Activated naive CD4-positive, alpha-beta T cell treated with Interleukin-2 at 50 U/mL for 16 hours (primary cell): Measurements from ENCODE around the gene CPEB4.
A peak's percentile ranks its signal among the peaks of the same experiment; 100 is the strongest.

Source experiments
- DNase-seq: peaks from one replicate; pipeline ENCODE4 v3.0.0-alpha.2; 2020

CPEB4 gene

DNA sequence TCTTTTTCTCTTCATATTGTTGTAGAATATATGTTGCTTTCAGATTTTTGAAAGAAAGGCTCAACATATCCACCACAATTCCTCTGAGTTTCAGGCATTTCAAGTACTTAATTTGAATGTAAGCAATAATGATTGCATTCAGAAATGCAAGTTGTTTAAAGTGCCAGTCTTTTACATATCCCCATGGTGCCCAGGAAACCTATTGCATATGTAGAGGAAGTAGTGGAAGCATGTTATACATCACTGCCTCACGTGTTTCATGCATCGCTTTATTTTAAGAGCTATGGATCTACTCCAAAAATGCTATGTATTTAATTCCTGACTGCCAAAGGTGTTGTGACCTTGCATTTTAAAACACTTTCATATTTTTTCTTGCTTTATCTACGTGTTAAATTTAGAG lies 28.1 kb downstream of the CPEB4 start:
- DNase-seq = no peak

DNA sequence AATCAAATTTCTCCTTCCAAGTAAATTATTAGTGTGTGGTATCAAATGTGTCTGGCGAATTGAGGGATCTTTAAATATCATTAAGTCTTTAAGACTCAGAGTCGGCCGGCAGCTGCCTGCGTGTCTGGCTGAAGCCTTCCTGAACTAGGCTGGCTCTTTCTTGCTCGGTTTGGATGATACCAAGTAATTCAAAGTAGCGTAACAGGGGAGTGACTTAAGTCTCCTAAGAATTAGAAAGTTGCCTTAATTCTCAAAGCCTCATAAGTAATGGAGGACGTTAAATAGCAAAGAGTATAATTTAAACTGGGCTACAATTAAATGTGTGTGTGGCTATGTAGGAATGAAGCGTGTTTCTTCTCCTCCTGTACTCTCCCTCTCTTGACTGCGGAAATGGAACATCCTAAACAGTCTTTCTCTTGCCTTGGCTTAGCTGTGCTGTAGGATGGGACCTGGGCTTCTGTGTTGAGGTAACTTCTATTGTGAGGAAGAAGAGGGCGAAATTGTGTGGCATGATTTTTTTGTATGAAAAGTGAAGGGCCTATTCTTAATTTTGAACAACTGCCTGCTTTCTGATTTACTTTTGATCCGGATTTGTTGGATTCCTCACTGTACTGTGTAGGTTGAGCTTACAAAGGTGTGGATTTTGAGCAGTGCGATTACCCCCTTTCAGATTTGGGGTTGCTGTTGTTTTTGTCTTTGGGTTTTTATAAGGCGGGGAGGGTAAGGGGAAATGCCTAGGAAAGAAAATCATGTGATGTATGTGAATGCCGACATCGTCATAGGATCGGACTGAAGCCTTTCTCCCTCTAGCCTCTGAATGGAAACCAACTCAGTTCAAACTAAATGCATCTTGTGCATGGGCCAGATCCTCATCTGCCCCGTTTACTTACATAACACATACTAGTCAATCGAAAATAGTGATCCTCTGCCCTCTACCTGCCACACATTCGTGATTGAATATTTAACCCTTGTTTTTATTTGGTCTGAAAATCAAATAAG lies 29.9 kb downstream of the CPEB4 start:
- peak; percentile 55 for DNase-seq

DNA sequence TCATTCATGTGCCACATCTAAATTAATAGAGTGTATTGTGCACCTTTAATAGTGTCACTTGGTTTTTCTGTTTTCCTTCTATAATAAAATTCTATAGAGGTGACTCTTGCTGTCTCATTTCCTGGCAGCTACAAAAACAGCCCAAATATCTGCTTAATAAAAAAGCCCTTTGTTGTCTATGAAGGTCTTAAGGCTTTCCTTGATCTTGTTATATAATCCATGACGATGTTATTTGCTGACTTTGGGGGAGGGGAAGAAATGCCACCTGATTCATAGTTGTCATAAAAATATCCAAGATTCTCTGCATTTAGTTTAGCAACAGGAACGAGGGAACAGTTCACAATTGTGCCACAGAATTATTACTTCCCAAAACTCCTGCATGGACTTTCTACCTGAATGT lies 31.3 kb downstream of the CPEB4 start:
- no peak for DNase-seq

DNA sequence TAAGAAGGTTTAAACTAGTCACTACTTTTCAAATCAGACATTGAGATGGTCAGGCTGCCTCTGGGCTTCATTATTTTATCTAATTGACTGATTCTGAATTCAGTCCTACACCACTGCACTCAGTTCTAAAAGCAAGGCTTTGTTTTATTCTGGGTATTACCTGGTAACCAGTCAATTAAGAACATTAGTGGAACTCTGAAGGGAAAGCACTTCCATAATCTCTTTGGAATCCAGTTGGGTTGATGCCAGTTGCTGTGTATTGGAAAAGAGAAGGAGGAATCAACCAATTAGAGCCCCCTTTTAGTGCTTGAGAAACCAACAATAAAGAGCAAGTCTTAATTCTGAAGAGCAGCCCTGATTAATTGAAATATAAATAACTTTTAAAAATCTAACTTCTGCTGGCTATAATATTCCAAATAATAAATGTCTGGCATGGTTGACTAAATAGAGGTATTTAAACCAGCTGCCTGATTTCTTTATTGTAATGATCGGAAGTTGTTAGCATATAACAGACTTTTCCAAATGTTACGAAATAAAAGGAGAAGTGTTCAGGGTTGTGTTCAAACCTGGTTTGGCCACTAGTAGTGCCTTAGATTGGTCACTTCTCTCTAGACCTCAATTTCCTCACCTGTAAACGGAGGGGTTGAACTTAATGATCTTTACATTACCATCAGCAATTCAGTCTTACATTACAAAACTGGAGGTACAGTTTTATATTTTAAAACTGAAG lies 32.0 kb downstream of the CPEB4 start:
- no peak for DNase-seq

DNA sequence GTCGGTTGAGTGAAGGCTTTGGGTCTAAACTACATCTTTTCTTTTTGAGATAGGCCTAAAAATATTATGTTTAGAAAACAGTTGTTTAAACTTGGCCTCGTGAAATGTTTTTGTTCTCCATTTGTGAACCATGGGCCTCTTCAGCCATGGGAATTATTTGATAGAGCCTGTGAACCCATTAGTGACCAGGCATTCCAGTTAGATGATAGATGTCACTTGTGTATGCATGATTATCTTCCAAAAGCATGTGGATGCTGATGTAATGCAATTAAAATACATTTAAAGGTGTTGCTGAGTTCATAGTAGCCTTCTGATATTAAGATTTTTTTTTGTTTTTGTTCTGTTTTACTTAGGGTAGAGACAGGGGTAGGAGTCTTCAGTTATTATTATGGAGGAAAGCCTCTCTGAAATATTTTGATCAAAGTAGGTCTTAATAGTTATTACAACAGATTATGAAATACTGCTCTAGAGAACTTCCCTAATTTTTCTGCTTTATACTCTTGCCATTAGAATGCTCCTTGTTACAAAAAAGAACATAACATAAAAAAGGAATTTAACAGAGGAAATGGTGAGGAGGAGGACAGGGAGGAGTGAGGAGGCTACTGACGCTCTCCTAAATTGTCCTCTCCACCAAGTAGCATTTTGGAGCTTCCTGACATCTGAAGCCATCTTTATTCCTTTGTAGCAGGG lies 32.9 kb downstream of the CPEB4 start:
- DNase-seq = no peak

DNA sequence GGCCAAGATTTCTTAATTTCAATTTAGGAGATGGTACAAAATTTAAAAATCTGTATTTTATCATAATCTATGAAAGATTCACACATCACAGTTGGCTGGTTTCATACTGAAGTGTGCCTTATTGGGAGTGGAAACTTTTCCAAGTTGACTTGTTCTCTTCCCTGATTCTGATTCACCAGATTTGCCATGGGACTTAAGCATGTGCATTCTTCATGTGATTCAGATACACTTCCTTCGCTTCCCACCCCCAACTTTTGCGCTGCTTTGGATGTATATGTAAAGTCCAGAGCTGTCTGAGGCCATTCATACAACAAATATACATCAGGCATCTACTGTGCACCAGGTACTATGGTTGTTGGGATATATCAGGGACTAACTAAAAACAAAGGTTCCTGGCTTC lies 34.4 kb downstream of the CPEB4 start:
- DNase-seq = no peak

DNA sequence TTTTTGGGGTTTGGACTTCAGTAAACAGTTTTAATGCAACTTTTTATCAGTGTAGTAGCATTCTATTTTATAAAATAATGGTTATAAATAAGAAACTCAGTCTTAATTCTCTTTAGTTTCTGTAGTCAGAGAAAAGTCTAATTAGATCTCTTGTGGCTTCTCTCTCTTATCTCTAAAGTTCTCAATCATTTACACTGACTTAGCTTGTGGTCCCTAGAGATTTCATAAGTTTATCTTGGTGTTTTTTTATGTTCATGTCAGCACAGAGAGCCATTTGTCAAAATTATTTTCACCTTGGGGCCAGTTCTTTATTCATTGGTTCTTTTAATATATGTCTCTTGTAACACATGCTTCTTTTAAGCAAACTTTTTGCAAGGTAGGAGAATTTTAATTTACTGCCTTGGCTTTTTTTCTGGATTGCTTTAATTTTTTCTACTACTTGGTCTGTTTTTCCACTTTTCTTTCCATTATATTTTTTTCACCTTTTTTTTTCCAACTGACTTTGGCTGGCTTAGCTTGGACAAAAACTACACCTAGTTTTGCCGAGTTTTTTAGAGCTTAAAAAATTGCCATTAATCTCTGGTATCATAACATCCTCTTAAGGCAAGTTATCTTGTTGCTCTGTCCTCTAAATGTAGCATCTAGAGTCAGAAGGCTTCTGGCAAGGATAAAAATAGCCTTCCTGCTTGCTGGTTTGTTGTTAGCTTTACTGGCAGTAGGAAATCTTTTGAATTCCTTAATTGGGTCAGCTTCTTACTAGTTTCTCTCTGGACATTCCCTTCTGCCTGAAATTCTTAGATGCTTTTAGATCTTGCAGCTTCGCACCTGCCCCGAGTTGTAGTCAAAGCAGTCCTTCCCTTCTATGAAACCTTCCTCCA lies 35.3 kb downstream of the CPEB4 start:
- DNase-seq = no peak

DNA sequence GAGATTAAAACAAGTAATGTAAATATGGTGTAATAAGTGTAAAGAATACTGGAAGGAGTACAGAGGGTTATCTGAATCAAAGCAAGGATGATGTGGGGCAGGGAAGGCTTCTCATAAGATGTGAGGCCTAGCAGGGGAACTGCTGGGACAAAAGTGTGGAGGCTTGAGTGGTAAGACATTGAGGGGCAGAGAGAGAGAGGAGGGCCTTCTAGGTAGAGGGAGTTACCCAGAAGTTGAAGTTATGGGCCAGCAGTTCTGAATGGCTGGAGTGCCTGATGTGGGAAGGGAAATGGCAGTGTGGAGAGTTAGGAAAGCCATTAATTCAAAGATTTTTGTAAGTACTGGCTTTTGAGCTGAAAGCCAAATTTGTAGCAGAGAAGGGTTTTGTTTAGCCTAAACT lies 36.8 kb downstream of the CPEB4 start:
- DNase-seq = no peak

DNA sequence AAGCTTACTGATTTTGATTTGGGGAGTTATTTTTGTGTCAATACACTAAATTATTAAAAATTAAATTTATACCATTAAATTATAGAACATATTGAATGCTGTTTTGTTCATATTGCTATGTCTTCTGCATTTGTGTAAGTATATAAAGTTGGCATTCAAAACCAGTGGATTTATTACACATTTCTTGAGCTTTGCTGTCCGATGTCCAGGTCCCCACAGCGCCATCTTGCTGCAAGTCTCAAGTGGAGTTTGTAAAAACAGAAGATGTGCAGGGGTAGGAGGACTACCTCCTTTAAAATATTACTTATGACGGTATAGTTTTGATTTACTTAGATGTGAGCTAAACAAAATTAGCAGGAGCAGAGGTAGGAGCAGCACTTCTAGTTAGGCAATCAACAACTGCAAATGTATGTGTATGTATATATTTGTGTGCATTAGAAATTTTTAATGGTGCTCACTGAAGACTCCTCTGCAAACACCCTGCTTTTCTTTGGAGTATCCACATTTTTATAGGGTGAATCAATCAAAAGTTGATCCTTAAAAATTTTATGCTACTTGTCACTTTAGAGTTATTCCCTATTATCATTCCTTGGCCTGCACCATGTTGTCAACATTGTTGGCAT lies 37.4 kb downstream of the CPEB4 start:
- DNase-seq = peak; percentile 41

DNA sequence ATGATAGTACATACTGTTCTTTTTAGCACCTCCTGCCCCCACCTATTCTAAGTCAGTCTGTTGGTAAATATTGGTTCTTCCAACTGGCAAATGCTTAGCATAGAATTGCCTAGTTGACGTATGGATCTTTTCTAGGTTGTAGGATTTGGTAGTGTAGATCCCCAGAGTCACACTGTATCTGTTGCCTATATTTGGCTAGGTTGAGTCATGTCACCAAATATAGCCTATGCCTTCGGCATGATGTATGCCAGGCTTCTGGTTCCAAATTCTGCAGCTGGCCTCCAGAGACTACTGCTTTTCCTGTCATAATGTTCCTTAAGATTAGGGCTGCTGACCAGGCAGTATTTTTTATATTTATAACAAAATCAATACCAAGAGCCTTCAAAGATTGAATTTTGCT lies 38.2 kb downstream of the CPEB4 start:
- DNase-seq = no peak

DNA sequence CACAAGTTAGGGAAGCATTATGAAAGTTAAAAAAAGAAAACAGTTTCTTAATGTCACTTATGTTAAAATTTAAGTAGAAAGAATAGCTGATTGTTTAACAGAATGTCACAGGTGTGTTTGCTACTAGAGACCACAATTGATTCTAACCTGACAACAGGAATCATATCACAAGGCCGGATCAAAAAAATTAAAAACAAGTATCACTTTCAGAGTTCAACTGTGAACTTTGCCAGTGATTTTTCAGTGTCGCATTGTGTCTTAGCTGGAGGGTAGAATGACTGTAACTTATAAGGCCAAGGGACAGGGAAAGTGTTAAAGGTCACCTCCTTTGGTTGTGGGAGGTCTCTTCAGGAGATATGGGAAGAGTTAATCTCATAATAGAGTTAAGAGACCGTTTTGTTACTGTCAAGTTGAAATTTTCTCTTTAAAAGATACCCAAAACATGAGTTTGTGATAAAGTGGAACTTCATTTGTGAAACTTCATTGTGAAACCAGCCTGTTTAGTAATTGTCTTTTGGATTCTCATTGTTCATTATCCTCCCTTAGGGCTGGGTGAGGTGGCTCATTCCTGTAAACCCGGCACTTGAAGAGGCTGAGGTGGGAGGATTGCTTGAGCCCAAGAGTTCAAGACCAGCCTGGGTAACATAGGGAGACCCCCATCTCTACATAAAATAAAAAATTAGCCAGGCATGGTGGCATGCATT lies 40.9 kb downstream of the CPEB4 start:
- no peak for DNase-seq

DNA sequence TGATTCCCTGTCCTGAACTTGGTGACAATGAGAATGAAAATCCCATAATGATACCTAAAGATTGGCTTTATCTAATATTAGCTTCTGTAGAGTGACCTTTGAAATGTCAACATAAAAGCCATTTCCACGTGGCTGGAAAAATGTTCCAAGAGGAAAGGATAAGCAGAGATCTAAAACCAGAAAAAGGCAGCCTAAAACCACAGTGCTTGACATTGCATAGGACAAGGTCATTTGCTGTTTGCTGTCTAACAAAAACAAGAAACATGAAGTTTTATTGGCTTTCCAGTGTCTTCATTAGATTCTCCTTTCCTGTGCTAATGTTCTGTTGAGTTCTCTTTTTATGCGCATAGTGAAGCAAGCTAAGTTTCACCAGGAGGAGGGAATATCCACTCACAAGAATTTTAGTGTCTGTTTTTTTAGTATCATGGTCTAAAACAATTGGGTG lies 44.6 kb downstream of the CPEB4 start:
- no peak for DNase-seq

DNA sequence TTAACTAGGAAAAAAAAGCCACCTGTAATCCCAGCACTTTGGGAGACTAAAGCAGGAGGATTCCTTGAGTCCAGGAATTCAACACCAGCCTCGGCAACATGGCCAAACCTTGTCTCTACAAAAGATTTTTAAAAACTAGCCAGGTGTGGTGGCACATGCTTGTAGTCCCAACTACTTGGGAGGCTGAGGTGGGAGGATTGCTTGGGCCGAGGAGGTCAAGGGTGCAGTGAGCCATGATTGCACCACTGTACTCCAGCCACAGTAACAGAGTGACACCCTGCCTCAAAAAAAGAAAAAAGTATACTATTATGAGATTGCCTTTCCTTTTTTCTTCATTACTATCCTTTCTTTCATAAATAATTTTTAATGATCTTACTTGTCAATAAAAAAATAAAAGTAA lies 45.8 kb downstream of the CPEB4 start:
- DNase-seq = no peak

DNA sequence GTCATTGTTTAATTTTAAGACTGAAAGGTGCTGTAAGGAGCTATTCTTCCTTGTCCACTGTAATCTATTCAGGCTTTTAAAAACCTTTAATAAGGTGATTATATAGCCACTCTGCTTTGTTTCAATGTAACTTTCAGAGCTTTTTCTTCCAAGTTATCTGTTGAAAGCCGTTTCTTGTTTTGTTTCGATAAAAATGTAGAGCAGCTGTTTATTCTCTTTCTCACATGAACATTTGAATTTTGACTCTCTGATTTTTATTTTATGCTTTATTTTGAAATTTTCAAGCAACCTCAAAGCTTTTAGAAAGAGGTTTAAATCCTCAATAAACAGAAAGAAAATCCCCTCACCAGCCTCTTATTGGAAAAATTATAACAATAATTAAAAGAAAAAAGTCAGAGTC lies 47.2 kb downstream of the CPEB4 start:
- no peak for DNase-seq

DNA sequence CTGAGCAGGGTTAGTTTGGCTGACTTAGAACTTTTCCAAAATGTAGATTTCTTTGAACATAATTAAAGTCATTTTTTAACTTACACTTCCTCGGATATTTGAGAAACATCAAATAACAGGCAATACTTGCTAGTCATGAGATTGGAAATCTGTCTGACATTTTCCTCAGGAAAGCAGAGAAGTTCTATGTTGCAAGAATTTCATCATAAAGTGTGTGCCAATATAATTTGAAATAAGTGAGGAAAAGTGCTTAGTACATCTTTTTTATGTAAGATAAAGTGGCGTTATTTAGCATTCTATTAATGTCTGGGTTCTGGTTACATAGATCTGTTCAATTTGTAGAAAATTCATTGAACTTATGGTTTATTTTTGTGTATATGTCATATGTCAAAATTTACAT lies 52.1 kb downstream of the CPEB4 start:
- DNase-seq = no peak

DNA sequence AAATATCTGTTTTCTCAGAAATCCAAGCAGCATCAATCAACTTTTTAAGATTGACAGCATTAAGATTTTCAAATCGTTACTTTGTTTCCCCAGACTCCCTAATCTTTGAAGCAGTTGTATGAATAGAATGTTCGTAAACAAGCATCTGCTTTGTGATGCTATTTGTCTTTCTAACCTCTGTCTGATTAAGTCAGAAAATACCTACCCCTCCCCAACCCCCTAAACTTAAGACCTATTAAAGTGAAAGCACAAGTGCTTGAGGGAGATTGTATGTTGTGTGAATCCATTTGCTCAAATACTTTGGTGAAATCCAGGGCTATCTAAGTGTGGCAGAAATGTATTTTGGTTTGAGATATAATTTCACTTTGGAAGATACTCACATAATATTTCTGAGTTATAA lies 53.0 kb downstream of the CPEB4 start:
- DNase-seq = no peak

DNA sequence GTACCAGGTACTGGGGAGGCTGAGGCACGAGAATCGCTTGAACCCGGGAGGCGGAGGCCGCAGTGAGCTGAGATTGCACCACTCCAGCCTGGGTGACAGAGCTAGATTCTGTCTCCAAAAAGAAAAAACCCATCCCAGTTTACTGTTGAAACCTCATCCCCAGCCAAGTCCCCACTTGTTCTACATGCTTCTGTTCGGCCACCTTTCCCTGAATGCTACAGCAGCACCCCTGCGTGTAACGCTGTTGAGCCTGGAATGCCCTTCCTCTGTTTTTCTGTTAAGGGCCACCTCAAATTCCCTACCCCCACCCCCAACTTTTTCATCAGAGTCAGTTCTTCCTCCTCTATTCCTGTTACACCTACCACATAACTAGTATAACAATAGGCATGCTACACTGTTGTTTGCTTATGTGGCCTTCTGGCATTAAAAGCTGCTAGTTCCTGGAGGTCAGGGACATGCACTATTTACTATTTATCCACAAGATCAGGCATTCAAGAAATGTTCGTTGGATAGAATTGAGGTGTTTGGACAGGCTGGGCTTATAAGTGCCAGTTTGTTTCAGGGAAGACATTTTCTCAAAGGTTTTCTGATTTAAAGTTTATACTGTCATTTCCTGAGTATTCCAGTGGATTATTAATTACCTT lies 53.7 kb downstream of the CPEB4 start:
- no peak for DNase-seq

DNA sequence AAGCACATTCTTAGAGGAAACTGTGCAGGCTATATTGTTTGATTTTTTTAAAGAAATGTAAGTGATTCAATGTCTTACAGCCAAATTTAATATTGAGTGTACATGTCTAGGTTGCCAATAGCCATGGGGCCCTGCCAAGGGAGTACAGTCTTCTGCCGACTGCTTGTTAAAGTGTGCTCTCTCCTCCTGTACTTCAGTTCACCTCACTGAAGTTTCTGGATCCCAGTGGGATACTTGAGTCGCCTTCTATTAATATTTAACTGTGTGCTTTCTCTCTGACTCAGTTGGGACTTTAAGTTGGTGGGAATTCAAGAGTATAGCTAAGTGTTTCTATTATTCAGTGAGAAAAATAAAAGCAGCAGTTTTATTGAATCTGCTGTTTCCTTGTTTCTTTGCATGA lies 56.4 kb downstream of the CPEB4 start:
- DNase-seq = no peak

DNA sequence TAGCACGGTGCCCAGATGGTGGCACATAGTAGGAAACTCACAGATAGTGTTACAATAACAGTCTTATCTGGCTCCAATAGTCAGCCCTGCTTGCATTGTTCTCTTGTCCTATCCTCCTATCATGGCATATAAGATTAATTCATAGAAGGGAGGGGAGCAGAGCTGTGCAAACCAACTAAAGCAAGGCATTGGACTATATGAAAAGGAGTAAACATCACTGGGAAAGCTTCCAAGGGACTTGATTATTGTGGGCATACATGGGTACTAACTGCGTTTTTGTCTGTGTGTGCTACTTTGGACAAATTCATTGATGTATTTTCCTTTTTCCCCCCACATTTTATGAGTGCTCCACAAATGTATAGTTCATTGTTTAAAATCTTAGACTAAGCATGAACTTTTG lies 57.0 kb downstream of the CPEB4 start:
- no peak for DNase-seq

DNA sequence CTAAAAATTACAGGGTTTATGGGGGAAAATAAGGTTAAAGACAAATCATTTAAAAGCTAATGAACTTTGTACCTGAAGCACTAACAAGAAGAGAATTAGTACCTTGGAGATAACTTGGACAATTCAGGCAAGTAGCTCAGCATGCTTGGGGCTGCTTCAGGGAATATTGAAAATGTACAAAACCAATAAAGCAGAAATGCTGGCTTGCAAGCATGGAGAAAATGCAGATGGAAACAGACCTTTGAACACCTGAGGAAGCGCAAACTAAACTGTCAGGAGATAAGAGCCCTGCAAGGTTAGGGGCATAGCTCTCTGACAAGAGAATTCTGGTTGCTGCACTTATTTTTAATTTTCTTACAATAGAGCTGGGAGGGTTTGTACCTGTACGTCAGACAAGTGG lies 58.2 kb downstream of the CPEB4 start:
- no peak for DNase-seq

DNA sequence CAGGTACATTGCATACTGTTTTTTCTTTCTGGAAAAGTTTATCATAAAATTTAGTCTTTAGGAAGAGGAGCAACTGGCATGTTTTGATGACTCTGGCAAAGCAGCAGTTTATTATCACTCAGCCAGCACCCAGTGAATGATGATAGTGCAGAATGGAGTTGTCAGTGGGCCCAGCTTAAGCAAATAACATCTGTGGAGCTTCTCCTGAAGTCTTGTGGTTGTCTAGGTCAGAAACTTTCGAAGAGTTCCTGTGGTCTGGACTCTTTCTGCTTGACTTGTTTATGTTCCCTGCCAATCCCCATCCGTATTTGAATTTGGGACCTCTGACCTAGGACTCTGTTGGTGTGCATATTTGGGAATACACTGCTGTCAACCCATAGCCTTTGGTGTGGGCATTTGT lies 62.7 kb downstream of the CPEB4 start:
- no peak for DNase-seq
